Inflammatory macrophage (primary cell): ENCODE measurements around the gene ANXA10.
A peak's percentile ranks its signal among the peaks of the same experiment; 100 is the strongest.
"Not testable (repeated sequence)": the region's sequence is repeated elsewhere in the genome, so short reads cannot be mapped to it uniquely, and the experiment has no call there.

Experiments
- DNase-seq, 2 donors: peaks; one replicate each; pipeline ENCODE4 v3.0.0-alpha.2; 2020 to 2022

ANXA10 gene

GRCh38 chr4:168119100-168119499 lies 26.8 kb downstream of the ANXA10 start:
- DNase-seq: no peak

GRCh38 chr4:168119890-168120289 lies 27.6 kb downstream of the ANXA10 start:
- no peak for DNase-seq

- DNase-seq: no peak
Measured at GRCh38 chr4:168120811-168121210, 28.5 kb downstream of the ANXA10 start.

GRCh38 chr4:168124008-168124641 lies 31.8 kb downstream of the ANXA10 start:
- DNase-seq: no peak

- no peak for DNase-seq
Measured at GRCh38 chr4:168126952-168127351, 34.6 kb downstream of the ANXA10 start.

- DNase-seq: no peak
Measured at GRCh38 chr4:168128601-168129000, 36.3 kb downstream of the ANXA10 start.

GRCh38 chr4:168129046-168129772 lies 36.9 kb downstream of the ANXA10 start:
- DNase-seq: no peak

- no peak for DNase-seq
Measured at GRCh38 chr4:168129802-168130201, 37.5 kb downstream of the ANXA10 start.

- no peak for DNase-seq
Measured at GRCh38 chr4:168131196-168131595, 38.9 kb downstream of the ANXA10 start.

GRCh38 chr4:168134651-168135050 lies 42.3 kb downstream of the ANXA10 start:
- DNase-seq: no peak

- DNase-seq: peak in 1 of 2 donors; percentile 21
Measured at GRCh38 chr4:168135860-168136259, 43.5 kb downstream of the ANXA10 start.

- not testable (repeated sequence) for DNase-seq
Measured at GRCh38 chr4:168137695-168138094, 45.4 kb downstream of the ANXA10 start.

- DNase-seq: no peak
Measured at GRCh38 chr4:168138143-168138542, 45.8 kb downstream of the ANXA10 start.

- no peak for DNase-seq
Measured at GRCh38 chr4:168139336-168139735, 47.0 kb downstream of the ANXA10 start.

GRCh38 chr4:168141733-168142132 lies 49.4 kb downstream of the ANXA10 start:
- no peak for DNase-seq

GRCh38 chr4:168143601-168144000 lies 51.3 kb downstream of the ANXA10 start:
- DNase-seq: peak in 1 of 2 donors; percentile 65

GRCh38 chr4:168150420-168151050 lies 58.2 kb downstream of the ANXA10 start:
- DNase-seq: no peak

- no peak for DNase-seq
Measured at GRCh38 chr4:168151327-168151726, 59.0 kb downstream of the ANXA10 start.

GRCh38 chr4:168152837-168153500 lies 60.6 kb downstream of the ANXA10 start:
- DNase-seq: no peak

- peak; percentile 63 to 78 for DNase-seq
Measured at GRCh38 chr4:168153596-168154440, 61.5 kb downstream of the ANXA10 start.

- DNase-seq: no peak
Measured at GRCh38 chr4:168154546-168155277, 62.4 kb downstream of the ANXA10 start.

GRCh38 chr4:168162604-168163003 lies 70.3 kb downstream of the ANXA10 start:
- DNase-seq: no peak
